ENCODE measurements around the gene AGAP3.

AGAP3 gene

GRCh38 chr7:151057506-151057988, 28.7 kb upstream of the AGAP3 start, which contains the start of gene CDK5:
Gene CDK5, minus strand, starts transcription at chr7:151057897. Its CDS starts 49 bp downstream, at chr7:151057848.
- peaks cover 53% of the 10 kb centered on the region for H3K4me1 ChIP-seq (ENCODE audit: insufficient read depth, low read length)
- peaks cover 36% of the 10 kb centered on the region for H3K79me2 ChIP-seq (ENCODE audit: insufficient read depth, low read length)
- H4K20me1 ChIP-seq (ENCODE audit: insufficient read depth, low read length) = peaks cover 29% of the 10 kb centered on the region
- peak within 1 kb of the TSS; percentile 96 for H3K4me2 ChIP-seq (ENCODE audit: insufficient read depth, low read length)
- TF ChIP-seq EZH2 (IDR thresholded peaks at IDR 0.05; ENCODE audit: borderline replicate concordance, low read depth, low read length, severe bottlenecking) = no peak
- no peak for TF ChIP-seq CTCF (IDR thresholded peaks at IDR 0.05; ENCODE audit: borderline replicate concordance, extremely low read depth, low read length, poor library complexity, severe bottlenecking)
- peak within 1 kb of the TSS; percentile 92 for H3K27ac ChIP-seq (ENCODE audit: low read length)
- peaks cover 16% of the 10 kb centered on the region for H3K36me3 ChIP-seq (ENCODE audit: insufficient read depth, low read length)
- peak within 1 kb of the TSS; percentile 84 to 85 for H3K4me3 ChIP-seq (ENCODE audit: low read depth in 1 of 2, low read length in 2 of 2)
- no peaks in the 10 kb centered on the region for H3K9me3 ChIP-seq (ENCODE audit: insufficient read depth, low read length, severe bottlenecking)
- H3K27me3 ChIP-seq (ENCODE audit: insufficient read depth, low read length, poor library complexity) = no peaks in the 10 kb centered on the region
- DNase-seq = no peak
- peak within 1 kb of the TSS; percentile 92 for H2AFZ ChIP-seq (ENCODE audit: low read depth, low read length)
- peak within 1 kb of the TSS; percentile 68 for H3K9ac ChIP-seq (ENCODE audit: low read depth, low read length)
- peak; percentile 20 for ATAC-seq (ENCODE audit: insufficient read depth, low read depth)

DNA sequence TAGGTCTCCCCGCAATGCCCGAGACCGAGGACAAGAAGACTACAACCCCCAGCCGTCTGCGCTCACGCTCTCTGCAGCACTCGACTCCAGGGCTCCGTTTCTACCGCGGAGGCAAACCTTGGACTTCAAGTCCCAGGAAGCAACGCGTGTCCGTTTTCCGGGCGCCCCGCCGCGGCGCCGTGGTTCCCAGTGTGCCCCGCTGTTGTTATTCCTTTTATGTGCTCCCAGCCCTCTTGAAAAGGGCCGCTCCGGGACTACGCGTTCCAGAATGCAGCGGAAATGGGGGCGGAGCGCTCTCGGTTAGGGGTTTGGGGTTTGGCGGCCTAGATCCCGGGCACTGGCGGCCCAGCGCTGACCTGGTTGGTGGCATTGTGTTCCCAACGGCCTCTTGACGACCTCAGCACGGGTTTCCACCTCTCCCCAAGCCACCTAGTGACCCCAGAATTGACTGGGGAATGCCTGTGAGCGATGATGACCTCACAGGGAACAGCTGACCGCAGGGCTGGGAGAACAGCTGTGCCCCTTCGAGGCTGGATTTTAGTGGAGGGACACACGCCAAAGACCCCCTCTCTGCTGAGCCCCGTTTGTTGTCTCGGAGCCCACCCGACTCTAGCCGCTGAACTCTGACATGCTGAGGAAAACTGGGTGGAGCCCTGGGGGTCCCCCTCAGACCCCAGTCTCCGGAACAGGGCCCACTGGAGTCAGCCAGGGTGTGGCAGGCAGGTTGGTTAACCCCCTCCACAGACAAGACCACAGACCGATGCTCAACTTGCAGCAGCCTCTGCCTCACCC, 28.1 kb upstream of the AGAP3 start:
- Histone ChIP-seq H3K9ac (ENCODE audit: low read depth, low read length) (peak overlapping the region; percentile 68), H3K9me3 (ENCODE audit: insufficient read depth, low read length, severe bottlenecking) (no peaks in the 10 kb centered on the region), H3K36me3 (ENCODE audit: insufficient read depth, low read length) (peaks cover 15% of the 10 kb centered on the region), H2AFZ (ENCODE audit: low read depth, low read length) (peak overlapping the region; percentile 92), H3K27me3 (ENCODE audit: insufficient read depth, low read length, poor library complexity) (no peaks in the 10 kb centered on the region), H3K4me2 (ENCODE audit: insufficient read depth, low read length) (peak overlapping the region; percentile 96), H4K20me1 (ENCODE audit: insufficient read depth, low read length) (peaks cover 27% of the 10 kb centered on the region), H3K27ac (ENCODE audit: low read length) (peak overlapping the region; percentile 92), H3K4me3 (ENCODE audit: low read depth in 1 of 2, low read length in 2 of 2) (peak overlapping the region; percentile 84 to 85), H3K4me1 (ENCODE audit: insufficient read depth, low read length) (peaks cover 55% of the 10 kb centered on the region), H3K79me2 (ENCODE audit: insufficient read depth, low read length) (peaks cover 37% of the 10 kb centered on the region)
- ATAC-seq (ENCODE audit: insufficient read depth, low read depth) (peak; percentile 90), DNase-seq (peak; percentile 99)
- TF ChIP-seq EZH2 (IDR thresholded peaks at IDR 0.05; ENCODE audit: borderline replicate concordance, low read depth, low read length, severe bottlenecking) (no peak), CTCF (IDR thresholded peaks at IDR 0.05; ENCODE audit: borderline replicate concordance, extremely low read depth, low read length, poor library complexity, severe bottlenecking) (no peak)

- H3K9me3 ChIP-seq (ENCODE audit: insufficient read depth, low read length, severe bottlenecking) = no peaks in the 10 kb centered on the region
- H3K4me2 ChIP-seq (ENCODE audit: insufficient read depth, low read length) = peak overlapping the region; percentile 96
- TF ChIP-seq CTCF (IDR thresholded peaks at IDR 0.05; ENCODE audit: borderline replicate concordance, extremely low read depth, low read length, poor library complexity, severe bottlenecking) (no peak), EZH2 (IDR thresholded peaks at IDR 0.05; ENCODE audit: borderline replicate concordance, low read depth, low read length, severe bottlenecking) (no peak)
- peak overlapping the region; percentile 92 for H3K27ac ChIP-seq (ENCODE audit: low read length)
- H3K4me3 ChIP-seq (ENCODE audit: low read depth in 1 of 2, low read length in 2 of 2) = peak overlapping the region; percentile 84 to 85
- H3K9ac ChIP-seq (ENCODE audit: low read depth, low read length) = peak overlapping the region; percentile 68
- peaks cover 20% of the 10 kb centered on the region for H3K36me3 ChIP-seq (ENCODE audit: insufficient read depth, low read length)
- H4K20me1 ChIP-seq (ENCODE audit: insufficient read depth, low read length) = peaks cover 27% of the 10 kb centered on the region
- no peak for DNase-seq
- peaks cover 39% of the 10 kb centered on the region for H3K79me2 ChIP-seq (ENCODE audit: insufficient read depth, low read length)
- H3K4me1 ChIP-seq (ENCODE audit: insufficient read depth, low read length) = peaks cover 55% of the 10 kb centered on the region
- no peak for ATAC-seq (ENCODE audit: insufficient read depth, low read depth)
- peak overlapping the region; percentile 92 for H2AFZ ChIP-seq (ENCODE audit: low read depth, low read length)
- H3K27me3 ChIP-seq (ENCODE audit: insufficient read depth, low read length, poor library complexity) = no peaks in the 10 kb centered on the region
Measured at GRCh38 chr7:151058781-151059366, 27.4 kb upstream of the AGAP3 start.

All from DND-41 (cell line).